ENCODE results near the gene SBNO2. TPM values are rescaled to one million over a fixed set of nuclear protein-coding genes. Genes with fewer than 3 reads are reported as not detected.

Gene SBNO2
- total RNA-seq, 3 donors from 2014 or later: 15.4 to 63.3 (median 43.9) TPM

- TF ChIP-seq POLR2AphosphoS5 (IDR thresholded peaks at IDR 0.05) (no peak), CTCF (IDR thresholded peaks at IDR 0.05) (no peak), POLR2A (IDR thresholded peaks at IDR 0.05) (no peak)
- H3K9me3 ChIP-seq: no peaks in the 10 kb centered on the region
- H3K36me3 ChIP-seq: no peaks in the 10 kb centered on the region
- peak overlapping the region in 1 of 2 donors; percentile 58 for H3K27ac ChIP-seq
- intact Hi-C loops (cut with DNase I; ENCODE audit: low total_unique reads): no loop called here
- H3K4me1 ChIP-seq: peaks cover 12 to 17% of the 10 kb centered on the region in 2 donors
- no peaks in the 10 kb centered on the region for H3K27me3 ChIP-seq
- H3K4me3 ChIP-seq: no peak overlapping the region
- no peak for DNase-seq (ENCODE audit: low spot score in 2 of 2)
Observed at GRCh38 chr19:1159864-1160595, 14.0 kb downstream of the SBNO2 start.

- H3K9me3 ChIP-seq: no peaks in the 10 kb centered on the region
- H3K4me3 ChIP-seq: no peak overlapping the region
- intact Hi-C loops (cut with DNase I; ENCODE audit: low total_unique reads): no loop called here
- DNase-seq (ENCODE audit: low spot score in 2 of 2): no peak
- TF ChIP-seq POLR2A (IDR thresholded peaks at IDR 0.05) (no peak), CTCF (IDR thresholded peaks at IDR 0.05) (no peak), POLR2AphosphoS5 (IDR thresholded peaks at IDR 0.05) (no peak)
- H3K27me3 ChIP-seq: no peaks in the 10 kb centered on the region
- H3K27ac ChIP-seq: no peak overlapping the region
- H3K4me1 ChIP-seq: peaks cover 22 to 27% of the 10 kb centered on the region in 2 donors
- H3K36me3 ChIP-seq: no peaks in the 10 kb centered on the region
Observed at GRCh38 chr19:1158885-1159448, 15.1 kb downstream of the SBNO2 start.

GRCh38 chr19:1157931-1158884 lies 15.9 kb downstream of the SBNO2 start:
- Histone ChIP-seq H3K4me1 (peaks cover 23 to 25% of the 10 kb centered on the region in 2 donors), H3K27me3 (no peaks in the 10 kb centered on the region), H3K36me3 (no peaks in the 10 kb centered on the region), H3K27ac (peak overlapping the region in 1 of 2 donors; percentile 98), H3K9me3 (no peaks in the 10 kb centered on the region), H3K4me3 (no peak overlapping the region)
- no peak for DNase-seq (ENCODE audit: low spot score in 2 of 2)
- intact Hi-C loops (cut with DNase I; ENCODE audit: low total_unique reads): no loop called here
- no peak for TF ChIP-seq POLR2AphosphoS5 (IDR thresholded peaks at IDR 0.05)
- TF ChIP-seq CTCF (IDR thresholded peaks at IDR 0.05): no peak
- TF ChIP-seq POLR2A (IDR thresholded peaks at IDR 0.05): no peak

- H3K27ac ChIP-seq: peak overlapping the region; percentile 92 to 98
- no peak for TF ChIP-seq POLR2AphosphoS5 (IDR thresholded peaks at IDR 0.05)
- TF ChIP-seq POLR2A (IDR thresholded peaks at IDR 0.05): no peak
- TF ChIP-seq CTCF (IDR thresholded peaks at IDR 0.05): no peak
- H3K4me1 ChIP-seq: peaks cover 23 to 25% of the 10 kb centered on the region in 2 donors
- H3K27me3 ChIP-seq: no peaks in the 10 kb centered on the region
- no peak overlapping the region for H3K4me3 ChIP-seq
- intact Hi-C loops (cut with DNase I; ENCODE audit: low total_unique reads): no loop called here
- no peak for DNase-seq (ENCODE audit: low spot score in 2 of 2)
- no peaks in the 10 kb centered on the region for H3K9me3 ChIP-seq
- H3K36me3 ChIP-seq: no peaks in the 10 kb centered on the region
Observed at GRCh38 chr19:1156830-1157615, 17.0 kb downstream of the SBNO2 start.

Data from breast epithelium (tissue), 4 donors.